ENCODE measurements around the gene SRP54.
"Not testable (repeated sequence)": the region's sequence is repeated elsewhere in the genome, so short reads cannot be mapped to it uniquely, and the experiment has no call there.

Gene SRP54

DNA sequence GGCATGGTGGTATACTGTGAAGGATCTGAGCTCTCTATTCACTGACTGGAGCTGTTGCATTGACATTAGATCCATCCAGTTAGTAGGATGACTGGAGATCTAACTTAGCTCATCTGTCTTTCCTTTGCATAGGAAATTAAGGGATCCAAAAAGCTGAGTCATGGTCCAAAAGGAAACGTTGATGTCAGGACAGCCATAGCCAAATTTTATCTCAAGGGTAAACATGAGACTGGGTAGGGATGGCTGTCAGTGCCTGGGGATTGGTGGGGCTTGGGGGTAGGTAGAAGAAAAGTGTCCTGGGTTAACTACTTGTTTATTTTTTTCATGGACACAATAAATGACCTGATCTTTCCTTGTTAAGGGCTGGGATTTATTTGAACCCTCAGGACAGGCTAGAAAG, 67.9 kb downstream of the SRP54 start:
- DNase-seq, result no peak

GRCh38 chr14:35051796-35052195, 69.0 kb downstream of the SRP54 start:
- no peak for DNase-seq

GRCh38 chr14:35052637-35053036, 69.8 kb downstream of the SRP54 start:
- no peak for DNase-seq

DNA sequence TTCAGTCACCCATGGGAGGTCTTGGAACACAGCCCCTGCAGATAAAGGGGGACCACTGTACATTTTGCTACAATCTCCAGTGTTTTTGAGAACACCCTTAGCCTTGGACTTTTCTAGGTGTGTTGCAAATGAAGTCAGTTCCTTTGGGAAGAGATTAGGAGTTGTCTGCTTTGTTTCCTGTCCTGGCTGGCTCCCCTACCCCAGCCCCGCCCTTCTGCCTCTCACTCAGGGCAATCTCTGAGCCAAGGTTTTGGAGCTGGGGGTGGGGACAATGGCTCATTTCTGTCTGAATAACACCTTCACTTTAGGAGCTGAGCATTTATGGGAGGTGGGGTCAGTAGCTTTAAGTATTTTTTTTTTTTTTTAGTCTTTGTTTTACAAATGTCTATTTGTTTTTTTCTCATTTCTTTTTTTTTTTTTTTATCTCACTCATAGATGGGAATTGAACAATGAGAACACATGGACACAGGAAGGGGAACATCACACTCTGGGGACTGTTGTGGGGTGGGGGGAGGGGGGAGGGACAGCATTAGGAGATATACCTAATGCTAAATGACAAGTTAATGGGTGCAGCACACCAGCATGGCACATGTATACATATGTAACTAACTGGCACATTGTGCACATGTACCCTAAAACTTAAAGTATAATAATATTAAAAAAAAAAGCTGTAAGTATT, 78.5 kb downstream of the SRP54 start:
- not testable (repeated sequence) for DNase-seq

DNA sequence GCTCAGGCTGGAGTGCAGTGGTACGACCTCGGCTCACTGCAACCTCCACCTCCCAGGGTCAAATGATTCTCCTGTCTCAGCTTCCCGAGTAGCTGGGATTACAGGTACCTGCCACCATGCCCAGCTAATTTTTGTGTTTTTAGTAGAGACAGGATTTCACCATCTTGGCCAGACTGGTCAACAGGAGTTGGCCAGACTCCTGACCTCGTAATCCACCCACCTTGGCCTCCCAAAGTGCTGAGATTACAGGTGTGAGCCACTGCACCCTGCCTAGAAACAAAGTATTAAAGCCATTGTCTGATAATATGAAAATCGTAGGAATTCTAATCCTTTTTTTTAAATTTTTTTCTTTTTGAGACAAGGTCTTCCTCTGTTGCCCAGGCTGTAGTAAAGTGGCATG, 82.9 kb downstream of the SRP54 start:
- not testable (repeated sequence) for DNase-seq

GRCh38 chr14:35068238-35069012, 85.6 kb downstream of the SRP54 start:
- no peak for DNase-seq

GRCh38 chr14:35072226-35072625, 89.4 kb downstream of the SRP54 start:
- no peak for DNase-seq

- DNase-seq, result no peak
Measured at GRCh38 chr14:35073486-35073885, 90.7 kb downstream of the SRP54 start.

GRCh38 chr14:35078082-35078481, 95.3 kb downstream of the SRP54 start:
- no peak for DNase-seq

All from NCI-H187 treated with DMSO at 0.1 percent for 48 hours (cell line).